Right lobe of liver (tissue), 6 donors: ENCODE results near the gene ZFP3. TPM values are rescaled to one million over a fixed set of nuclear protein-coding genes. Genes with fewer than 3 reads are reported as not detected.

Experiments used
- ATAC-seq, 4 donors: fragments of 200-7000 bp; cut with Tn5 transposase; one replicate each; pipeline ENCODE4 v1.9.1; 2020; ENCODE audit warnings: mild to moderate bottlenecking in 4 of 4, moderate library complexity in 4 of 4
- DNase-seq, 3 donors: peaks; one replicate each; pipeline ENCODE4 v3.0.0-alpha.2; 2020
- H3K27ac ChIP-seq, 3 donors: fragments of 200-600 bp; one replicate each; pipeline ENCODE4 v1.8.0; 2022
- H3K27me3 ChIP-seq, 2 donors: fragments of 200-600 bp; one replicate each; pipeline ENCODE4 v1.8.0; 2022
- H3K36me3 ChIP-seq, 4 donors: fragments of 200-600 bp; sonication (generic) in 1 of 4; one replicate each; pipeline versions ENCODE4 v1.5.1 to v1.8.0; 2017 to 2022; ENCODE audit warnings: control low read depth in 1 of 4
- H3K4me1 ChIP-seq, 4 donors: fragments of 200-600 bp; sonication (generic) in 1 of 4; one replicate each; pipeline versions ENCODE4 v1.5.1 to v1.8.0; 2017 to 2022; ENCODE audit warnings: control low read depth in 1 of 4
- H3K4me3 ChIP-seq, 3 donors: fragments of 200-600 bp; one replicate each; pipeline ENCODE4 v1.8.0; 2022
- H3K9me3 ChIP-seq, 4 donors: fragments of 200-600 bp; sonication (generic) in 1 of 4; one replicate each; pipeline versions ENCODE4 v1.5.1 to v1.8.0; 2017 to 2022; ENCODE audit warnings: control low read depth in 1 of 4
- CTCF ChIP-seq, 4 donors: fragments of 200-600 bp in 3 of 4; fragments of 450-650 bp in 1 of 4; IDR thresholded peaks; one replicate each; pipeline versions ENCODE4 v1.5.1 to v1.8.0; 2016 to 2022; ENCODE audit warnings: antibody characterized with exemption in 4 of 4, mild to moderate bottlenecking in 2 of 4
- POLR2A ChIP-seq: fragments of 450-650 bp; IDR thresholded peaks from one replicate; pipeline ENCODE4 v1.6.1; 2017; ENCODE audit warnings: antibody characterized with exemption, mild to moderate bottlenecking
- WGBS: methylation state at CpG from one replicate; pipeline ENCODE4 v1.1.6; 2018; ENCODE audit warnings: low coverage, low lambda C conversion rate; ENCODE audit not compliant: insufficient coverage; ENCODE audit errors: missing lambda C conversion rate; 5-methylcytosine and 5-hydroxymethylcytosine counted together
- intact Hi-C, 2 donors: fragments of 100-400 bp; cut with DNase I; formaldehyde crosslinking; loops; one replicate each; pipeline versions ENCODE4 v1.11.2 to v1.14.1; 2022
- total RNA-seq, 6 experiments: library from RNA; depleted of rRNA in 2 of 6; stranded (reverse); fragments of >200 nt in 2 of 6; fragmentation: NEBNext Ultra II Directional in 3 of 6; extraction: Animal tissue kit (Norgen Biotek cat#: 25700) in 3 of 6; gene quantifications; one replicate each; pipeline versions ENCODE4 v1.1.0 to v1.2.4, GENCODE V29; 2016 to 2023
- donor health status: DM: no; HTN: yes; CAD: no.
- donor health status: DM: no; HTN: no; CAD: no.
- donor health status: DM: no; HTN: no; CAD: no.
- donor health status: DM: no; HTN: yes; CAD: no.
- donor health status: DM: no; HTN: yes; CAD: no.

Gene ZFP3
- total RNA-seq, 6 experiments from 2014 or later: 0.51 to 1.6 (median 0.87) TPM

- intact Hi-C loops: no loop called here
- DNase-seq (no peak), ATAC-seq (no peak)
- 65% methylated on average over 3 of the region's 3 CpGs for WGBS
- Histone ChIP-seq H3K27me3 (peaks cover 0 to 3% of the 10 kb centered on the region in 2 donors), H3K4me1 (peaks cover 0 to 4% (median 0%) of the 10 kb centered on the region in 4 donors), H3K27ac (no peak overlapping the region), H3K9me3 (no peaks in the 10 kb centered on the region), H3K4me3 (no peak overlapping the region), H3K36me3 (no peaks in the 10 kb centered on the region)
- no peak for TF ChIP-seq POLR2A
- TF ChIP-seq CTCF (IDR thresholded peaks at IDR 0.05): no peak
Observed at GRCh38 chr17:5080591-5080990, 2.3 kb downstream of the ZFP3 start.

GRCh38 chr17:5092218-5093010, 14.1 kb downstream of the ZFP3 start:
- no peaks in the 10 kb centered on the region for H3K4me1 ChIP-seq
- no peak overlapping the region for H3K27ac ChIP-seq
- TF ChIP-seq POLR2A (no peak), CTCF (IDR thresholded peaks at IDR 0.05) (no peak)
- intact Hi-C loops: no loop called here
- peaks cover 0 to 54% (median 23%) of the 10 kb centered on the region in 4 donors for H3K9me3 ChIP-seq
- H3K4me3 ChIP-seq: no peak overlapping the region
- no peaks in the 10 kb centered on the region for H3K27me3 ChIP-seq
- WGBS: 88% methylated on average over 6 of the region's 6 CpGs
- ATAC-seq (no peak), DNase-seq (no peak)
- peaks cover 0 to 11% (median 4%) of the 10 kb centered on the region in 4 donors for H3K36me3 ChIP-seq

- Histone ChIP-seq H3K27ac (no peak overlapping the region), H3K4me1 (no peaks in the 10 kb centered on the region), H3K9me3 (peaks cover 0 to 42% (median 21%) of the 10 kb centered on the region in 4 donors), H3K36me3 (peaks cover 0 to 2% (median under 1%) of the 10 kb centered on the region in 4 donors), H3K27me3 (no peaks in the 10 kb centered on the region), H3K4me3 (peak overlapping the region; percentile 38 to 47 (median 39))
- DNase-seq (no peak), ATAC-seq (peak in 1 of 4 donors; percentile 26)
- TF ChIP-seq CTCF (IDR thresholded peaks at IDR 0.05): no peak
- TF ChIP-seq POLR2A: no peak
- intact Hi-C loops: no loop called here
- 13% methylated on average over 7 of the region's 7 CpGs for WGBS
Observed at GRCh38 chr17:5096731-5097100, 18.4 kb downstream of the ZFP3 start.

GRCh38 chr17:5097101-5097834, 19.0 kb downstream of the ZFP3 start:
- DNase-seq: peak in 2 of 3 donors; percentile 60 to 69
- Histone ChIP-seq H3K27ac (peak overlapping the region in 1 of 3 donors; percentile 10), H3K4me3 (peak overlapping the region; percentile 38 to 47 (median 39)), H3K27me3 (no peaks in the 10 kb centered on the region), H3K36me3 (no peaks in the 10 kb centered on the region), H3K9me3 (peaks cover 0 to 40% (median 18%) of the 10 kb centered on the region in 4 donors), H3K4me1 (no peaks in the 10 kb centered on the region)
- TF ChIP-seq CTCF (IDR thresholded peaks at IDR 0.05) (no peak), POLR2A (no peak)
- ATAC-seq: peak; percentile 73 to 88 (median 76)
- intact Hi-C loops: no loop called here
- WGBS: 9% methylated on average over 7 of the region's 63 CpGs
